AG10803 (cell line): ENCODE data around the gene TFEB.

Experiments used
- DNase-seq: peaks from one replicate; pipeline ENCODE4 v3.0.0; 2010; ENCODE audit warnings: low read depth
- H3K4me3 ChIP-seq: 2 replicates; pipeline ENCODE4 v1.5.1; 2011; ENCODE audit warnings: mild to moderate bottlenecking, low read length, control low read depth
- CTCF ChIP-seq: conservative IDR thresholded peaks from 2 replicates; pipeline ENCODE4 v1.5.1; 2011; ENCODE audit warnings: mild to moderate bottlenecking, low read length, control low read depth, inconsistent platforms

The TFEB gene

GRCh38 chr6:41741625-41742490 lies 6.5 kb upstream of the TFEB start:
- no peak for TF ChIP-seq CTCF
- no peak overlapping the region for H3K4me3 ChIP-seq
- DNase-seq = no peak

GRCh38 chr6:41740366-41741162 lies 5.2 kb upstream of the TFEB start:
- DNase-seq = no peak
- no peak overlapping the region for H3K4me3 ChIP-seq
- no peak for TF ChIP-seq CTCF

GRCh38 chr6:41739041-41739440 lies 3.6 kb upstream of the TFEB start:
- DNase-seq = no peak
- no peak for TF ChIP-seq CTCF
- H3K4me3 ChIP-seq = no peak overlapping the region

- no peak for DNase-seq
- TF ChIP-seq CTCF = no peak
- H3K4me3 ChIP-seq = no peak overlapping the region
Measured at GRCh38 chr6:41737591-41738130, 2.3 kb upstream of the TFEB start.

- no peak for TF ChIP-seq CTCF
- DNase-seq = no peak
- H3K4me3 ChIP-seq = no peak overlapping the region
Measured at GRCh38 chr6:41736800-41737555, 1.6 kb upstream of the TFEB start.

GRCh38 chr6:41736186-41736733 lies 852 bp upstream of the TFEB start:
- no peak for DNase-seq
- no peak overlapping the region for H3K4me3 ChIP-seq

More at GRCh38 chr6:41736186-41736733, 852 bp upstream of the TFEB start:
- no peak for TF ChIP-seq CTCF
